Mesothelial cell of epicardium (in vitro differentiated cells): ENCODE results near the gene DNAH8. TPM values are rescaled to one million over a fixed set of nuclear protein-coding genes. Genes with fewer than 3 reads are reported as not detected.
A peak's percentile ranks its signal among the peaks of the same experiment; 100 is the strongest.

ENCODE experiments used
- DNase-seq, 2 experiments: peaks; one replicate each; pipeline ENCODE4 v3.0.0; 2021; ENCODE audit warnings: low spot score in 2 of 2; ENCODE audit not compliant: unreplicated experiment in 2 of 2
- H3K27ac Mint-ChIP-seq: 2 replicates; pipeline ENCODE4 v1.8.0; 2021; ENCODE audit warnings: mixed read lengths
- H3K27me3 Mint-ChIP-seq: 2 replicates; pipeline ENCODE4 v1.8.0; 2021; ENCODE audit warnings: low read depth, mixed read lengths
- H3K36me3 Mint-ChIP-seq: 2 replicates; pipeline ENCODE4 v1.8.0; 2021; ENCODE audit warnings: mixed read lengths
- H3K4me1 Mint-ChIP-seq: 2 replicates; pipeline ENCODE4 v1.8.0; 2021; ENCODE audit warnings: mixed read lengths
- H3K4me3 Mint-ChIP-seq: 2 replicates; pipeline ENCODE4 v1.8.0; 2021; ENCODE audit warnings: mild to moderate bottlenecking, moderate library complexity, mixed read lengths
- H3K9me3 Mint-ChIP-seq: 2 replicates; pipeline ENCODE4 v1.8.0; 2021; ENCODE audit warnings: mixed read lengths
- total RNA-seq: library from RNA; stranded (reverse); gene quantifications from 3 replicates; pipeline ENCODE4 v1.2.1, GENCODE V29; 2021
- TF ChIP-seq, protein P1 (sequence below): fragments of 200-600 bp; sonication (generic); IDR thresholded peaks from one replicate; pipeline ENCODE4 v1.5.0; 2021; ENCODE audit warnings: antibody characterized with exemption; ENCODE audit not compliant: unreplicated experiment

The DNAH8 gene
- total RNA-seq, 1 donor from 2014 or later: 0.25 TPM

DNA sequence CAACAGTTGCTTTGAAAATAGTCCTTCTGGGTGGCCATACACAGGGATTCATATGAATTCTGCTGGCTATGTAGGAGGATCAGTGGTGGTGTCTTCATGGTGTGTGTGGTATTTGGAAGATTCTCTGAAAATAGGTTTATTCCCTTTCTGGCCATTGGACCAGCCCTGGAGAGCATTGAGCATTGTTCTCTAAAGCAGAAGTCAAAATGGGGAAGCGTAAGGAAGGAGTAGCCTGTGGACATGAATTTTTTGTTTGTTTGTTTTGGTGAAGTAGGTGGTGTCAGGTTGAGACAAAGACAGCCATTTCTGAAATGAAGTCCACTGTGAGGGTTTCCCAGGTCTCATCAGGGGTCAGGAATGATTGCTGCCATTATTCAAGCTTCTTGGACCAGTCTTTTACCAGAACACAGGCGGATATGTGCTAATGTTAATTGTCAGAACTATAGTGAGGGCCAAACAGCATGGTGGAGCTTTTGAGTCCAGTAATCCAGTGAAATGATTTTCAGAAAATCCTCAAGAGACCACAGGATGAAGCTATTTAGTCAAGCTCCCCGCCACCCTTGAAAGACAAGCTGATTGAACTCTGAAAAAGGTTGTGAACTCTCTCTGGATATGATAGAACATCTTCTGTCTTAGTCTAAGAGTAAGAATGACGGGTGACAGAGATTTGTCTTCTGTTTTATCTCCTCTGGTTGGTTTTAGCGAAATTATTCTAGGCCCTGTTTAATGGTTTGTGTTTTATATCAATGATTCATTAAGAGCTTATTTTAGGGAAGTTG, 60.0 kb downstream of the DNAH8 start:
- peaks cover 5% of the 10 kb centered on the region for H3K4me1 Mint-ChIP-seq
- H3K27me3 Mint-ChIP-seq: no peaks in the 10 kb centered on the region
- no peak overlapping the region for H3K27ac Mint-ChIP-seq
- H3K9me3 Mint-ChIP-seq: peaks cover 6% of the 10 kb centered on the region
- TF ChIP-seq, protein P1, sequence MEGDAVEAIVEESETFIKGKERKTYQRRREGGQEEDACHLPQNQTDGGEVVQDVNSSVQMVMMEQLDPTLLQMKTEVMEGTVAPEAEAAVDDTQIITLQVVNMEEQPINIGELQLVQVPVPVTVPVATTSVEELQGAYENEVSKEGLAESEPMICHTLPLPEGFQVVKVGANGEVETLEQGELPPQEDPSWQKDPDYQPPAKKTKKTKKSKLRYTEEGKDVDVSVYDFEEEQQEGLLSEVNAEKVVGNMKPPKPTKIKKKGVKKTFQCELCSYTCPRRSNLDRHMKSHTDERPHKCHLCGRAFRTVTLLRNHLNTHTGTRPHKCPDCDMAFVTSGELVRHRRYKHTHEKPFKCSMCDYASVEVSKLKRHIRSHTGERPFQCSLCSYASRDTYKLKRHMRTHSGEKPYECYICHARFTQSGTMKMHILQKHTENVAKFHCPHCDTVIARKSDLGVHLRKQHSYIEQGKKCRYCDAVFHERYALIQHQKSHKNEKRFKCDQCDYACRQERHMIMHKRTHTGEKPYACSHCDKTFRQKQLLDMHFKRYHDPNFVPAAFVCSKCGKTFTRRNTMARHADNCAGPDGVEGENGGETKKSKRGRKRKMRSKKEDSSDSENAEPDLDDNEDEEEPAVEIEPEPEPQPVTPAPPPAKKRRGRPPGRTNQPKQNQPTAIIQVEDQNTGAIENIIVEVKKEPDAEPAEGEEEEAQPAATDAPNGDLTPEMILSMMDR: no peak
- H3K4me3 Mint-ChIP-seq: no peak overlapping the region
- no peak for DNase-seq
- H3K36me3 Mint-ChIP-seq: no peaks in the 10 kb centered on the region

DNA sequence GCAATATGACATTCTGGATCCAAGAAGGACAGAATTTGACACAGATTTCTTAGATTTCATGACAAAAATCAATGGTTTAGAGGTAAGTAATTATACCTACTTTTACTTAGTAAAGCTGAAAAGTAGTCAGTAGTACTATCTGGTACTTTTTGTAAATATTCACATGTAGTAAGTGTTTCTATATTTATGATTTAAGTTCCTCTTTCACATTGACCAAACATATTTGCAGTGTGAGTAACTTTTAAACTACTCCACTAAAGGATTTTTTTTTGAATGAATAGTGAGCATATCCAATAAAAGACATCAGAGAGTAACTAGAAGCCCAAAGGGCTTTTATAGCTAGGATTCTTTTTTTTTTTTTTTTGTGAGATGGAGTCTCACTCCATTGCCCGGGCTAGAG, 60.8 kb downstream of the DNAH8 start:
- H3K36me3 Mint-ChIP-seq: no peaks in the 10 kb centered on the region
- no peak for DNase-seq
- no peaks in the 10 kb centered on the region for H3K27me3 Mint-ChIP-seq
- no peak overlapping the region for H3K4me3 Mint-ChIP-seq
- TF ChIP-seq, protein P1: no peak
- H3K27ac Mint-ChIP-seq: no peak overlapping the region
- peaks cover 6% of the 10 kb centered on the region for H3K9me3 Mint-ChIP-seq
- H3K4me1 Mint-ChIP-seq: peaks cover 5% of the 10 kb centered on the region

DNA sequence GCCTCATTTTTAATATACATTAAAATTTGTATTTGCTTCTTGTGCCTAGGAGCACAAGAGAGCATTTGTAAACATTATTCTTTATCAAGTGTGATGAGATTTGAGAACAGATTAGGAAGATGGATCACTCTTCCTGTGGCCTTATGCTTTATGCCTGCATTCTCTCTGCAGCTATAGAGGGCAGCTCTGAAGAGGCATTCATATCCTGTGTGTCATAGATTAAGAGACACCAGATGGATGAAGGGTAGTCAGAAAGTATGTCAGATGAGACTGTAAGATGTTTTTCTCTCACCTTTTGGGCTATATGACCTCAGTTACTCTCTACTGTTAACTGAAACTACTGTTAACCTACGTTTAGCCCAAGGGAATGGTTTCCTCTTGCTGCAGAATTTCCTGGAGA, 61.4 kb downstream of the DNAH8 start:
- no peak for DNase-seq
- TF ChIP-seq, protein P1: no peak
- Mint-ChIP-seq H3K27ac (no peak overlapping the region), H3K4me1 (peaks cover 5% of the 10 kb centered on the region), H3K36me3 (no peaks in the 10 kb centered on the region), H3K4me3 (no peak overlapping the region), H3K9me3 (peaks cover 6% of the 10 kb centered on the region), H3K27me3 (no peaks in the 10 kb centered on the region)

DNA sequence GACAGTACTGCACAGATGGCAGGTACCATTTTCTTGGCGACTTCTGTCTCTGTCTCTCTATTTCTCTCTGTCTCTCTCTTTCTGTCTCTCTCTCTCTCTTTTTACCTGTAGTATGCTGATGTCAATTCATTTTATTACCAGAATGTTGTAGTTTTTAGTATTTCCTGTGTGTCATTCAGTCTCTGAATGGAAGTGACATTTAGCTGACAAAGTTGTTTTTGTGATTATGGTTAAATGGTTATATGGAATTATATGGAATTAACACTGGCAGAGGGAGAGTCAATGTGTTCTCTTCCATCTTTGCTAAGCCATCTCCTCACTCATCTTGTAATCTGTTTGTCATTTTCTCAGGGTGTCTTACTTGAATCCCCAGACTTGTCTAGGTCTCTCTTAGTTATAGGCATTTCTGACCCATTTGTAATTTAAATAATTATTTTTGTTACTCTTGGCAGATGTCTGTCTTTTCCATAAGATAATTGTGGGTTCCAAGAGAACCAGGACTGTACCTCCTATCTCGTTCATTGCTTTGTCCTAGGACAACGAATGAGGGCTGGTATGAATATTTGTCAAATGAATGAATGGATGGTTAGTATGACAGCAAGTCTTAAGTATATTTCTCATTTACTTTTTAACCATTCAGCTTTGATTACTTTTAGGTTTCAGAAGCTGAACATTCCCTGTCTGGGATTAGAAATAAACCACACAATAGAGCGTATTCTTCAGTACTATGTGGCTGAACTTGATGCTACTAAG, 64.4 kb downstream of the DNAH8 start:
- Mint-ChIP-seq H3K27me3 (peaks cover 2% of the 10 kb centered on the region), H3K4me3 (no peak overlapping the region), H3K36me3 (no peaks in the 10 kb centered on the region), H3K27ac (no peak overlapping the region), H3K9me3 (no peaks in the 10 kb centered on the region), H3K4me1 (peaks cover 16% of the 10 kb centered on the region)
- TF ChIP-seq, protein P1: no peak
- DNase-seq: no peak

DNA sequence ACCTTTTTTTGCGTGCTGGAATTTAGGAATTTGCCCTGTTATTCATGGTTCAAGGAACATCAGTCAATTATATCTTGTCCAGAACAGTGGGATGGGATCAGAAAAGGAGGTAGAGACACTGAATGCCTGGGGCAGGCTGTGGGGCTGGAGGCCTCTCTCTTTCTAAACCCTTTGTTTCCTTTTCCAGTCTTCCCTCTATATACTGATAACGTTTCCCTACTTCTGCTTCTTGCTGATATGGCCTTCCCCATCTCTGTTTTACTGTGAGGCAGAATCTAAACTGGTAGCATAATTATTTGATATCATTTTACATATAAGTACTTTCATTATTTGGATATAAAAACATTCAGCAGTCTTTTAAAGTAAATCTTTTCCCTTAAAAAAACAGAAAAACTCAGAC, 67.5 kb downstream of the DNAH8 start:
- H3K27ac Mint-ChIP-seq: peak overlapping the region; percentile 3
- no peak for DNase-seq
- H3K36me3 Mint-ChIP-seq: no peaks in the 10 kb centered on the region
- peaks cover 21% of the 10 kb centered on the region for H3K4me1 Mint-ChIP-seq
- TF ChIP-seq, protein P1: no peak
- no peaks in the 10 kb centered on the region for H3K9me3 Mint-ChIP-seq
- H3K27me3 Mint-ChIP-seq: peaks cover 2% of the 10 kb centered on the region
- H3K4me3 Mint-ChIP-seq: no peak overlapping the region
